Thymus (tissue), 11 donors: ENCODE data around the gene NGRN. TPM values are rescaled to one million over a fixed set of nuclear protein-coding genes. Genes with fewer than 3 reads are reported as not detected.

Experiments used
- DNase-seq, 9 donors: peaks; one replicate each; pipeline ENCODE4 v3.0.0-alpha.2; 2013; ENCODE audit warnings: low spot score in 9 of 9, low read depth in 6 of 9, missing footprints in 1 of 9
- H3K27ac ChIP-seq, 2 donors: one replicate each; pipeline ENCODE4 v1.5.1; 2013; ENCODE audit warnings: control low read depth in 1 of 2, low read depth in 1 of 2, low read length in 1 of 2, mild to moderate bottlenecking in 1 of 2, moderate library complexity in 1 of 2
- H3K27me3 ChIP-seq, 2 donors: one replicate each; pipeline ENCODE4 v1.5.1; 2013; ENCODE audit warnings: low read length in 1 of 2; ENCODE audit not compliant: control insufficient read depth in 2 of 2, insufficient read depth in 1 of 2
- H3K36me3 ChIP-seq, 2 donors: one replicate each; pipeline ENCODE4 v1.5.1; 2013; ENCODE audit warnings: low read length in 1 of 2, mild to moderate bottlenecking in 1 of 2, moderate library complexity in 1 of 2; ENCODE audit not compliant: control insufficient read depth in 2 of 2, insufficient read depth in 2 of 2
- H3K4me1 ChIP-seq, 2 donors: one replicate each; pipeline ENCODE4 v1.5.1; 2013; ENCODE audit warnings: low read length in 2 of 2; ENCODE audit not compliant: control insufficient read depth in 2 of 2, insufficient read depth in 2 of 2
- H3K4me3 ChIP-seq, 2 donors: one replicate each; pipeline ENCODE4 v1.5.1; 2013; ENCODE audit warnings: low read length in 2 of 2, control low read depth in 1 of 2, mild to moderate bottlenecking in 1 of 2
- H3K9me3 ChIP-seq, 2 donors: one replicate each; pipeline ENCODE4 v1.5.1; 2013; ENCODE audit warnings: low read length in 1 of 2, mild to moderate bottlenecking in 1 of 2; ENCODE audit not compliant: control insufficient read depth in 2 of 2, insufficient read depth in 1 of 2
- WGBS: extraction: QIAGEN DNeasy Blood & Tissue Kit; methylation state at CpG from one replicate; pipeline ENCODE4 v1.1.7; 2013; 5-methylcytosine and 5-hydroxymethylcytosine counted together
- polyA plus RNA-seq: library from polyadenylated mRNA; stranded (reverse); fragments of 200-250 nt; gene quantifications from one replicate; pipeline ENCODE4 v1.2.3, GENCODE V29; 2013
- total RNA-seq: library from RNA; stranded (reverse); fragments of 120-200 nt; gene quantifications from one replicate; pipeline ENCODE4 v1.2.4, GENCODE V29; 2013
- donor health status: healthy.

NGRN gene
- total and polyA plus RNA-seq, 2 donors: 50.2 to 55.4 TPM

GRCh38 chr15:90232196-90232595 is 33.3 kb upstream of the NGRN start:
- H3K27ac ChIP-seq: peak overlapping the region; percentile 40 to 88
- DNase-seq: no peak
- H3K36me3 ChIP-seq: peaks cover 31 to 37% of the 10 kb centered on the region in 2 donors
- WGBS: 91% methylated on average over 13 of the region's 13 CpGs
- peak overlapping the region in 1 of 2 donors; percentile 12 for H3K4me3 ChIP-seq
- H3K9me3 ChIP-seq: peaks cover 2 to 4% of the 10 kb centered on the region in 2 donors
- H3K4me1 ChIP-seq: peaks cover 27 to 44% of the 10 kb centered on the region in 2 donors
- no peaks in the 10 kb centered on the region for H3K27me3 ChIP-seq

GRCh38 chr15:90232941-90233386 is 32.5 kb upstream of the NGRN start:
- Histone ChIP-seq H3K27me3 (no peaks in the 10 kb centered on the region), H3K4me3 (peak overlapping the region; percentile 56 to 71), H3K27ac (peak overlapping the region; percentile 83 to 90), H3K36me3 (peaks cover 27 to 29% of the 10 kb centered on the region in 2 donors), H3K9me3 (peaks cover 2 to 3% of the 10 kb centered on the region in 2 donors), H3K4me1 (peaks cover 27 to 44% of the 10 kb centered on the region in 2 donors)
- DNase-seq: peak in 1 of 9 donors; percentile 20
- 20% methylated on average over 9 of the region's 9 CpGs for WGBS

- H3K4me1 ChIP-seq: peaks cover 27 to 44% of the 10 kb centered on the region in 2 donors
- peak within 1 kb of the TSS; percentile 56 to 71 for H3K4me3 ChIP-seq
- H3K27me3 ChIP-seq: no peaks in the 10 kb centered on the region
- peaks cover 0 to 2% of the 10 kb centered on the region in 2 donors for H3K9me3 ChIP-seq
- peak in 3 of 9 donors; percentile 33 to 96 (median 61) for DNase-seq
- WGBS: under 1% methylated on average over 63 of the region's 63 CpGs
- H3K27ac ChIP-seq: peak within 1 kb of the TSS; percentile 83 to 94
- peaks cover 22 to 29% of the 10 kb centered on the region in 2 donors for H3K36me3 ChIP-seq
Measured at GRCh38 chr15:90233387-90234095, 31.9 kb upstream of the NGRN start, which contains the start of gene CIB1. CIB1 (minus strand) TSS chr15:90233941; CDS start chr15:90233885, 56 bp downstream.

GRCh38 chr15:90234096-90234988 is 31.1 kb upstream of the NGRN start, which contains the start of gene GDPGP1:
GDPGP1 (plus strand) TSS chr15:90234209; CDS start chr15:90240909, 6,700 bp downstream.
- Histone ChIP-seq H3K36me3 (peaks cover 17 to 25% of the 10 kb centered on the region in 2 donors), H3K4me3 (peak within 1 kb of the TSS; percentile 56 to 71)
- WGBS: 7% methylated on average over 49 of the region's 49 CpGs

GRCh38 chr15:90239371-90239770 is 26.1 kb upstream of the NGRN start:
- WGBS: 95% methylated on average over 3 of the region's 3 CpGs
- Histone ChIP-seq H3K9me3 (no peaks in the 10 kb centered on the region), H3K27ac (no peak overlapping the region), H3K4me1 (peaks cover 3 to 7% of the 10 kb centered on the region in 2 donors), H3K4me3 (no peak overlapping the region), H3K36me3 (peaks cover 16 to 25% of the 10 kb centered on the region in 2 donors), H3K27me3 (no peaks in the 10 kb centered on the region)
- DNase-seq: no peak

More at GRCh38 chr15:90234096-90234988, 31.1 kb upstream of the NGRN start, which contains the start of gene GDPGP1:
- DNase-seq: peak in 8 of 9 donors; percentile 79 to 96 (median 89)
- Histone ChIP-seq H3K27me3 (no peaks in the 10 kb centered on the region), H3K27ac (peak within 1 kb of the TSS; percentile 83 to 94), H3K9me3 (peaks cover 0 to 2% of the 10 kb centered on the region in 2 donors), H3K4me1 (peaks cover 27 to 44% of the 10 kb centered on the region in 2 donors)

GRCh38 chr15:90240856-90241255 is 24.6 kb upstream of the NGRN start:
- Histone ChIP-seq H3K4me1 (no peaks in the 10 kb centered on the region), H3K27ac (no peak overlapping the region), H3K36me3 (peaks cover 16 to 25% of the 10 kb centered on the region in 2 donors), H3K27me3 (no peaks in the 10 kb centered on the region), H3K4me3 (no peak overlapping the region), H3K9me3 (no peaks in the 10 kb centered on the region)
- WGBS: 87% methylated on average over 8 of the region's 8 CpGs
- DNase-seq: no peak

GRCh38 chr15:90241343-90242192 is 23.9 kb upstream of the NGRN start:
- Histone ChIP-seq H3K27ac (no peak overlapping the region), H3K4me3 (no peak overlapping the region), H3K36me3 (peaks cover 16 to 25% of the 10 kb centered on the region in 2 donors), H3K9me3 (no peaks in the 10 kb centered on the region), H3K4me1 (no peaks in the 10 kb centered on the region), H3K27me3 (no peaks in the 10 kb centered on the region)
- no peak for DNase-seq
- WGBS: 96% methylated on average over 22 of the region's 22 CpGs

- Histone ChIP-seq H3K36me3 (peaks cover 7 to 18% of the 10 kb centered on the region in 2 donors), H3K4me1 (peaks cover 0 to 3% of the 10 kb centered on the region in 2 donors), H3K27ac (no peak overlapping the region), H3K4me3 (no peak overlapping the region), H3K9me3 (no peaks in the 10 kb centered on the region), H3K27me3 (no peaks in the 10 kb centered on the region)
- DNase-seq: no peak
- WGBS: 96% methylated on average over 10 of the region's 10 CpGs
Measured at GRCh38 chr15:90243943-90244639, 21.4 kb upstream of the NGRN start.
